ENCODE measurements around the gene PPM1E. TPM values are rescaled to one million over a fixed set of nuclear protein-coding genes. Genes with fewer than 3 reads are reported as not detected.

PPM1E gene
- total RNA-seq, 1 experiment from 2014 or later, result 2.9 TPM

DNA sequence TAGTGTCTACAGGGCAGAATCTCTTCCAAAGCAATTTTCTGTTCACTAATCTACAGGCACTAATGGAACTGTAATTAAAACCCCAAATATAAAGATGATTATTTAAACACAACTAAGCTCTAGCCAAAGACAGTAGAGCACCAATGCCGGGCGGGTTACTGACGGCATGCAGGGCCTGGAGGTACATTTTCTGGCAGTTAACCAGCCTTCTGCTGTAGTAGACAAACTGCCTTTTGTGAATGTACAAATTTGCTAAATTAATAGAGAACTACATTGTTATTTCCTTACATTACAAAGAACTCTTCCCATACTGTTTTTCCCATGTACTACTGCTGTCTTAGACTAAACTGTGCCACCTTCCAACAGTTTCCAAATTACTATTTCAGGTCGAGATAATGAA is 243.2 kb downstream of the PPM1E start:
- in situ Hi-C loops (cut with HindIII; ENCODE audit: low pct_unique_long_range_greater_than_20kb, low sequenced_read_pairs), result no loop called here
- Histone ChIP-seq H3K9me3 (ENCODE audit: control insufficient read depth, insufficient read depth, low read depth, low read length) (no peaks in the 10 kb centered on the region), H3K4me1 (ENCODE audit: control insufficient read depth, insufficient read depth, low read length) (no peaks in the 10 kb centered on the region), H3K27ac (ENCODE audit: low read length) (no peak overlapping the region), H3K36me3 (ENCODE audit: control insufficient read depth, insufficient read depth, low read length) (peaks cover 7% of the 10 kb centered on the region), H3K27me3 (ENCODE audit: control insufficient read depth, insufficient read depth, low read length) (no peaks in the 10 kb centered on the region), H3K4me3 (ENCODE audit: low read depth in 2 of 2, low read length in 2 of 2) (no peak overlapping the region)
- TF ChIP-seq TCF7L2 (IDR thresholded peaks at IDR 0.05; ENCODE audit: low read depth, low read length) (no peak), REST (IDR thresholded peaks at IDR 0.05; ENCODE audit: insufficient read depth in 1 of 2, low read depth in 2 of 2, low read length in 1 of 2) (no peak), SIN3A (IDR thresholded peaks at IDR 0.05; ENCODE audit: borderline replicate concordance, insufficient read depth, low read depth, low read length) (no peak), CTCF (IDR thresholded peaks at IDR 0.05) (no peak), POLR2AphosphoS5 (IDR thresholded peaks at IDR 0.05; ENCODE audit: low read depth, low read length) (no peak)
- POLR2A ChIA-PET, result no interaction called here
- DNase-seq (ENCODE audit: low read depth, low spot score) (no peak), ATAC-seq (no peak)
- BruUV-seq (replicated peaks), result no TSS peak
- CTCF ChIA-PET, result no interaction called here
- intact Hi-C loops (cut with micrococcal nuclease; ENCODE audit: unreplicated experiment), result no loop called here

DNA sequence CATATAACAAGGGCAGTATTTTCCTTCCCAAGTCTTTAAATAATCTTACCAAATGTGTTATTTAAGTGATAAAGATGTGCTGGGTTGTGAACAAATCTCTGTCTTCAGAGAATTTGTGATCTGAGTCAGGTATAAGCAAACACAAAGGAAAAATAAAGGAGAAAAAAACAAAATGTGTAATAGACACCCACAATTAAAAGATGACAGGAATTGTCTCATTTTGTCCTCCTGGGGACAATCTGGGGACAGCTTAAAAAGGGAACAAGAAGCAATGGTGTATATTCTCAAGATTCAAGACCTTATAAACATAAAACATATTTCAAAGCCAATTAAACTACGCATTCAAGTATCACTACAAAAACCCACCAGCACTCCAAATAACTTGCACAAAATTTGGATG is 243.8 kb downstream of the PPM1E start:
- DNase-seq (ENCODE audit: low read depth, low spot score) (no peak), ATAC-seq (no peak)
- Histone ChIP-seq H3K27ac (ENCODE audit: low read length) (no peak overlapping the region), H3K27me3 (ENCODE audit: control insufficient read depth, insufficient read depth, low read length) (no peaks in the 10 kb centered on the region), H3K36me3 (ENCODE audit: control insufficient read depth, insufficient read depth, low read length) (peaks cover 7% of the 10 kb centered on the region), H3K4me1 (ENCODE audit: control insufficient read depth, insufficient read depth, low read length) (no peaks in the 10 kb centered on the region), H3K4me3 (ENCODE audit: low read depth in 2 of 2, low read length in 2 of 2) (no peak overlapping the region), H3K9me3 (ENCODE audit: control insufficient read depth, insufficient read depth, low read depth, low read length) (no peaks in the 10 kb centered on the region)
- intact Hi-C loops (cut with micrococcal nuclease; ENCODE audit: unreplicated experiment), result no loop called here
- BruUV-seq (replicated peaks), result no TSS peak
- ChIA-PET POLR2A (no interaction called here), CTCF (no interaction called here)
- in situ Hi-C loops (cut with HindIII; ENCODE audit: low pct_unique_long_range_greater_than_20kb, low sequenced_read_pairs), result no loop called here
- TF ChIP-seq SIN3A (IDR thresholded peaks at IDR 0.05; ENCODE audit: borderline replicate concordance, insufficient read depth, low read depth, low read length), result no peak
- TF ChIP-seq CTCF (IDR thresholded peaks at IDR 0.05), result no peak
- TF ChIP-seq REST (IDR thresholded peaks at IDR 0.05; ENCODE audit: insufficient read depth in 1 of 2, low read depth in 2 of 2, low read length in 1 of 2), result no peak
- TF ChIP-seq TCF7L2 (IDR thresholded peaks at IDR 0.05; ENCODE audit: low read depth, low read length), result no peak
- no peak for TF ChIP-seq POLR2AphosphoS5 (IDR thresholded peaks at IDR 0.05; ENCODE audit: low read depth, low read length)
